ENCODE data around the gene KCNH5. TPM values are rescaled to one million over a fixed set of nuclear protein-coding genes. Genes with fewer than 3 reads are reported as not detected.

KCNH5 gene
- total and polyA plus RNA-seq, 2 of the 13 experiments (the other 11 are each of a cell fraction or from before 2014, with no cell fraction given): not detected

DNA sequence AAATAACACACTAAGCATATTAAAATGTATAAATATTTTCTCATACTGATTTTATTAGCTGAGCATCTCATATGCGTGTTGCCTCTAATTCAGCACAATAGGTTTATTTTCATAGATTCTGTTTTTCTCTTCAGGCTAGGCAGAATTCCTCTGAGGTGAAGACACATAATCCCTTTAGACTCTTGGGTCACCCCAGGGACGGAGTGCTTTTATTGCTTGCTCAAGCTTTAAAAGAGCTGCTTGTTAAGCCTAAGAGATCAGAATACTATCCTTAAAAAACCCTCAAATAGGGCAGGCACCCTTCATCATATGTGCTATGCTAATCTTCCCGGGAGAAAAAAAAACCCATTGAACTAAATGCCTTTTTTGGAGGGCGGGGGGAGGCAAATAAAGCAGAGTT is 390.1 kb downstream of the KCNH5 start (continued):
- TF ChIP-seq ZNF781 (CRISPR knock-in tag; IDR thresholded peaks at IDR 0.05; ENCODE audit: borderline replicate concordance, not compliant biosample characterization): no peak
- no peak for TF ChIP-seq SNRNP70 (IDR thresholded peaks at IDR 0.05; ENCODE audit: low read depth, low read length)
- no peak for TF ChIP-seq TCF7L2 (IDR thresholded peaks at IDR 0.05; ENCODE audit: low read depth, low read length)
- TF ChIP-seq, protein P1, sequence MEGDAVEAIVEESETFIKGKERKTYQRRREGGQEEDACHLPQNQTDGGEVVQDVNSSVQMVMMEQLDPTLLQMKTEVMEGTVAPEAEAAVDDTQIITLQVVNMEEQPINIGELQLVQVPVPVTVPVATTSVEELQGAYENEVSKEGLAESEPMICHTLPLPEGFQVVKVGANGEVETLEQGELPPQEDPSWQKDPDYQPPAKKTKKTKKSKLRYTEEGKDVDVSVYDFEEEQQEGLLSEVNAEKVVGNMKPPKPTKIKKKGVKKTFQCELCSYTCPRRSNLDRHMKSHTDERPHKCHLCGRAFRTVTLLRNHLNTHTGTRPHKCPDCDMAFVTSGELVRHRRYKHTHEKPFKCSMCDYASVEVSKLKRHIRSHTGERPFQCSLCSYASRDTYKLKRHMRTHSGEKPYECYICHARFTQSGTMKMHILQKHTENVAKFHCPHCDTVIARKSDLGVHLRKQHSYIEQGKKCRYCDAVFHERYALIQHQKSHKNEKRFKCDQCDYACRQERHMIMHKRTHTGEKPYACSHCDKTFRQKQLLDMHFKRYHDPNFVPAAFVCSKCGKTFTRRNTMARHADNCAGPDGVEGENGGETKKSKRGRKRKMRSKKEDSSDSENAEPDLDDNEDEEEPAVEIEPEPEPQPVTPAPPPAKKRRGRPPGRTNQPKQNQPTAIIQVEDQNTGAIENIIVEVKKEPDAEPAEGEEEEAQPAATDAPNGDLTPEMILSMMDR (CRISPR knock-in tag; IDR thresholded peaks at IDR 0.05): no peak
- TF ChIP-seq HOXA7 (CRISPR knock-in tag; IDR thresholded peaks at IDR 0.05): no peak
- no peak for TF ChIP-seq SNAPC5 (CRISPR knock-in tag; IDR thresholded peaks at IDR 0.05; ENCODE audit: borderline replicate concordance)

DNA sequence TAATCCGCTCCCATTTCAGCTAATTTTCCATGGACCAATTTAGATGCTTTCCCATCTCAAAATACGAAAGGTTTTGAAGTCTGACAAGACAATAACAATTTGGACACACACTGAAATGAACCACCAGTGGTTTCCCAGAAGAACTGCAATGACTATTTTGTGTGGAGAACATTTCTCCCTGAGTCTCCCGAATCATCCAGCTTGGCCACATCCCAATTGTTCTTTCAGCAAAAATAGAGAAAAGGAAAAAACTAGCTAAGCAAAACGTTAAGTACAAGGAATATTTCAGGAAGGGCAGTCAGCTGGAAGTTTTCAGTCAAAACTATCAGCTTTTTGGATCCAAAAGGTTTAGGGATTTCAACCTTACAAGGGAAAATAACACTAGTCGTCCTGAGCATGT is 390.6 kb downstream of the KCNH5 start:
- Histone ChIP-seq H3K9ac (ENCODE audit: insufficient read depth, low read depth, low read length) (no peak overlapping the region), H3K27me3 (ENCODE audit: control insufficient read depth in 1 of 2, insufficient read depth in 2 of 2, low read length in 2 of 2) (no peaks in the 10 kb centered on the region; a peak in 1 of 5 replicates), H4K20me1 (ENCODE audit: insufficient read depth, low read length) (no peaks in the 10 kb centered on the region), H3K9me3 (ENCODE audit: low read length) (no peaks in the 10 kb centered on the region), H3K36me3 (replicated peaks in 1 of 2; ENCODE audit: control insufficient read depth in 1 of 2, insufficient read depth in 2 of 2, low read length in 2 of 2) (no peaks in the 10 kb centered on the region), H3K4me1 (ENCODE audit: insufficient read depth, low read length) (no peaks in the 10 kb centered on the region), H3K27ac (ENCODE audit: extremely low read length, insufficient read depth, low read length) (no peak overlapping the region), H3K4me2 (ENCODE audit: low read depth, low read length) (no peak overlapping the region), H3K79me2 (ENCODE audit: insufficient read depth, low read length) (no peaks in the 10 kb centered on the region), H2AFZ (ENCODE audit: low read length) (no peak overlapping the region), H3K4me3 (replicated peaks in 1 of 3; ENCODE audit: insufficient read depth in 1 of 3, low read depth in 2 of 3, low read length in 3 of 3) (no peak overlapping the region)
- in situ Hi-C loops (cut with HindIII; ENCODE audit: extremely low pct_ligation_motif_present, low pct_unique_long_range_greater_than_20kb): no loop called here
- CTCF ChIA-PET (ENCODE audit: low intra/inter-chr PET ratio, low total read pairs): no interaction called here
- BruUV-seq (replicated peaks): no TSS peak
- intact Hi-C loops (cut with micrococcal nuclease; ENCODE audit: unreplicated experiment): no loop called here
- POLR2A ChIA-PET: no interaction called here
- TF ChIP-seq, protein P2, sequence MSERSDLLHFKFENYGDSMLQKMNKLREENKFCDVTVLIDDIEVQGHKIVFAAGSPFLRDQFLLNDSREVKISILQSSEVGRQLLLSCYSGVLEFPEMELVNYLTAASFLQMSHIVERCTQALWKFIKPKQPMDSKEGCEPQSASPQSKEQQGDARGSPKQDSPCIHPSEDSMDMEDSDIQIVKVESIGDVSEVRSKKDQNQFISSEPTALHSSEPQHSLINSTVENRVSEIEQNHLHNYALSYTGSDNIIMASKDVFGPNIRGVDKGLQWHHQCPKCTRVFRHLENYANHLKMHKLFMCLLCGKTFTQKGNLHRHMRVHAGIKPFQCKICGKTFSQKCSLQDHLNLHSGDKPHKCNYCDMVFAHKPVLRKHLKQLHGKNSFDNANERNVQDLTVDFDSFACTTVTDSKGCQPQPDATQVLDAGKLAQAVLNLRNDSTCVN (CRISPR knock-in tag; IDR thresholded peaks at IDR 0.05; ENCODE audit: borderline replicate concordance): no peak
- TF ChIP-seq GZF1 (CRISPR knock-in tag; IDR thresholded peaks at IDR 0.05) (no peak), ELF1 (CRISPR knock-in tag; IDR thresholded peaks at IDR 0.05) (no peak), ZNF720 (CRISPR knock-in tag; IDR thresholded peaks at IDR 0.05) (no peak), ATF4 (CRISPR knock-in tag; IDR thresholded peaks at IDR 0.05) (no peak), MBD4 (IDR thresholded peaks at IDR 0.05; ENCODE audit: borderline replicate concordance, low read length) (no peak), SSRP1 (CRISPR knock-in tag; IDR thresholded peaks at IDR 0.05) (no peak), RFX3 (CRISPR knock-in tag; IDR thresholded peaks at IDR 0.05) (no peak), RNF2 (conservative IDR thresholded peaks at IDR 0.05; ENCODE audit: low read depth) (no peak), NCOA2 (CRISPR knock-in tag; IDR thresholded peaks at IDR 0.05) (no peak), PAF1 (CRISPR knock-in tag; IDR thresholded peaks at IDR 0.05) (no peak), MXD4 (CRISPR knock-in tag; IDR thresholded peaks at IDR 0.05) (no peak)
- TF ChIP-seq, protein P3, sequence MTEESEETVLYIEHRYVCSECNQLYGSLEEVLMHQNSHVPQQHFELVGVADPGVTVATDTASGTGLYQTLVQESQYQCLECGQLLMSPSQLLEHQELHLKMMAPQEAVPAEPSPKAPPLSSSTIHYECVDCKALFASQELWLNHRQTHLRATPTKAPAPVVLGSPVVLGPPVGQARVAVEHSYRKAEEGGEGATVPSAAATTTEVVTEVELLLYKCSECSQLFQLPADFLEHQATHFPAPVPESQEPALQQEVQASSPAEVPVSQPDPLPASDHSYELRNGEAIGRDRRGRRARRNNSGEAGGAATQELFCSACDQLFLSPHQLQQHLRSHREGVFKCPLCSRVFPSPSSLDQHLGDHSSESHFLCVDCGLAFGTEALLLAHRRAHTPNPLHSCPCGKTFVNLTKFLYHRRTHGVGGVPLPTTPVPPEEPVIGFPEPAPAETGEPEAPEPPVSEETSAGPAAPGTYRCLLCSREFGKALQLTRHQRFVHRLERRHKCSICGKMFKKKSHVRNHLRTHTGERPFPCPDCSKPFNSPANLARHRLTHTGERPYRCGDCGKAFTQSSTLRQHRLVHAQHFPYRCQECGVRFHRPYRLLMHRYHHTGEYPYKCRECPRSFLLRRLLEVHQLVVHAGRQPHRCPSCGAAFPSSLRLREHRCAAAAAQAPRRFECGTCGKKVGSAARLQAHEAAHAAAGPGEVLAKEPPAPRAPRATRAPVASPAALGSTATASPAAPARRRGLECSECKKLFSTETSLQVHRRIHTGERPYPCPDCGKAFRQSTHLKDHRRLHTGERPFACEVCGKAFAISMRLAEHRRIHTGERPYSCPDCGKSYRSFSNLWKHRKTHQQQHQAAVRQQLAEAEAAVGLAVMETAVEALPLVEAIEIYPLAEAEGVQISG (CRISPR knock-in tag; IDR thresholded peaks at IDR 0.05): no peak
- FAIRE-seq (no peak), DNase-seq (ENCODE audit: low spot score) (no peak), ATAC-seq (no peak)
- under 1% methylated on average over 5 of the region's 5 CpGs for WGBS (ENCODE audit: low lambda C conversion rate)
